Medulla oblongata (tissue), 1 donor: ENCODE measurements around the gene SSU72.
"Not testable (repeated sequence)": the region's sequence is repeated elsewhere in the genome, so short reads cannot be mapped to it uniquely, and the experiment has no call there.

Source experiments
- DNase-seq: peaks from one replicate; pipeline ENCODE4 v3.0.0-alpha.2; 2015; ENCODE audit errors: extremely low spot score

SSU72 gene

DNA sequence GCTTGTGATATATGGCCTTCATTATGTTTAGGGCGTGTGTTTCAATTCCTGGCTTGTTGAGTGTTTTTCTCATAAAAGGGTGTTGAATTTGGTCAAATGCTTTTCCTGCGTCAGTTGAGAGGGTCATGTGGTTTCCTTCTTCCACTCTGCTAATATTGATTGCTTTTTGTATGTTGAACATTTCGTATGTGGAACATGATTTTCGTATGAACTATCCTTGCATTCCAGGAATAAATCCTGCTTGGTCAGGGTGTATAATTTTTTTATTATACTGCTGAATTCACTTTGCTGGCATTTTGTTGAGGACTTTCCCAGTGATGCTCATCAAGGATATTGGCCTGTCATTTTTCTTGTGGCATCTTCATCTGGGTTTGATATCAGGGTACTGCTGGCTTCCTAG is 67.4 kb downstream of the SSU72 start:
- DNase-seq = no peak

DNA sequence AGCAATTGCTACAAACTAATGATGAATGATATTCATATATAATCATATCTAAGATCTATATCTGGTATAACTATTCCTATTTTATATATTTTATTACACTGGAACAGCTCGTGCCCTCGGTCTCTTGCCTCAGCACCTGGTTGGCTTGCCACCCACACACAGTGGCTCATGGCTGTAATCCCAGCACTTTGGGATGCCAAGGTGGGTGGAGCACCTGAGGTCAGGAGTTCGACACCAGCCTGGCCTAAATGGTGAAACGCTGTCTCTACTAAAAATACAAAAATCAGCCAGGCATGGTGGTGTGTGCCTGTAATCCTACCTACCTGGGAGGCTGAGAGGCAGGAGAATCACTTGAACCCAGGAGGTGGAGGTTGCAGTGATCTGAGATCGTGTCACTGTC is 68.9 kb downstream of the SSU72 start:
- not testable (repeated sequence) for DNase-seq

DNA sequence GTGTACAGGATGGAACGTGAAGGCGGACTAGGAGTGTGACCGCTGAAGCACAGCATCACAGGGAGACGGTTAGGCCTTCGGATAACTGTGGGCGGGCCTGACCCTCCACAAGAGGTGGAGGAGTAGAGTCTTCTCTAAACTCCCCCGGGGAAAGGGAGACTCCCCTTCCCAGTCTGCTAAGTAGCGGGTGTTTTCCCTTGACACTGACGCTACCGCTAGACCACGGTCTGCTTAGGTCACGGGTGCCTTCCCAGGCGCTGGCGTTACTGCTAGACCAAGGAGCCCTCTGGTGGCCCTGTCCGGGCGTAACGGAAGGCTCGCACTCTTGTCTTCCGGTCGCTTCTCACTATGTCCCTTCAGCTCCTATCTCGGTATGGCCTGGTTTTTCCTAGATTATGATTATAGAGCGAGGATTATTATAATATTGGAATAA is 69.3 kb downstream of the SSU72 start:
- DNase-seq = peak; percentile 35

DNA sequence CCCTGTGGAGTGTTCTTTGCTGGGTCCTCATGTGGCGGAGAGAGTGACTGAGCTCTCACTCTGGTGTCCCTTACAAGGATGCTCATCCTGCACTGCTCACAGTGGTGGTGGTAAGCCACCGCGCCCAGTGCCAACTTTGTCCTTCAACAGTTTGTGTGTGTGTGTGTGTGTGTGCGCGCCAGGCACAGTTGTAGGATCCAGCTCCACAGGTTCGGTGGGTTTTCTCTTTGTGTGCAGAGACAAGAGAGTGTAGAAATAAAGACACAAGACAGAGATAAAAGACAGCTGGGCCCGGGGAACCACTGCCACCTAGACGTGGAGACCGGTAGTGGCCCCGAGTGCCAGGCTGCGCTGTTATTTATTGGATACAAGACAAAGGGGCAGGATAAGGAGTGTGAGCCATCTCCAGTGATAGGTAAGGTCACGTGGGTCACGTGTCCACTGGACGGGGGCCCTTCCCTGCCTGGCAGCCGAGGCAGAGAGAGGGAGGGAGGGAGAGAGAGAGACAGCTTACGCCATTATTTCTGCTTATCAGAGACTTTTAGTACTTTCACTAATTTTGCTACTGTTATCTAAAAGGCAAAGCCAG is 69.8 kb downstream of the SSU72 start:
- peak; percentile 54 for DNase-seq

DNA sequence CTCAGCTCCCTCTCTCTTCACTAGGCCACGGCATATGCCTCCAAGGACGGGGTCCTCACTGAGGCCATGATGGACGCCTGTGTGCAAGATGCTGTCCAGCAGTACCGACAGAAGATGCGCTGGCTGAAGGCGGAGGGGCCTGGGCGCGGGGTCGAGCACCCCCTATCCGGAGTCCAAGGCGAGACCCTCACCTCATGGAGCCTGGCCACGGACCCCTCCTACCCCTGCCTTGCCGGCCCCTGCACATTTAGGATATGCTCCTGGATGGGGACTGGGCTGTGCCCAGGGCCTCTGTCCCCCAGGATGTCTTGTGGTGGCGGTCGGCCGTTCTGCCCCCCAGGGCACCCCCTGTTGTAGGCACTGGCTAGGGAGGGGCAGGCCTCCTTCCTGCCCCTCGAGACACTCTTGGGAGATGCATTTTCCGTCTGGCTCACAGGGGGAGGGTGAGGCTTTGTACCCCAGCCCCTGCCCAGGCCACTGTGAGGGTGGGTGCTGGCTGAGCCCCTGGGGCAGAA is 79.1 kb downstream of the SSU72 start:
- DNase-seq = not testable (repeated sequence)

DNA sequence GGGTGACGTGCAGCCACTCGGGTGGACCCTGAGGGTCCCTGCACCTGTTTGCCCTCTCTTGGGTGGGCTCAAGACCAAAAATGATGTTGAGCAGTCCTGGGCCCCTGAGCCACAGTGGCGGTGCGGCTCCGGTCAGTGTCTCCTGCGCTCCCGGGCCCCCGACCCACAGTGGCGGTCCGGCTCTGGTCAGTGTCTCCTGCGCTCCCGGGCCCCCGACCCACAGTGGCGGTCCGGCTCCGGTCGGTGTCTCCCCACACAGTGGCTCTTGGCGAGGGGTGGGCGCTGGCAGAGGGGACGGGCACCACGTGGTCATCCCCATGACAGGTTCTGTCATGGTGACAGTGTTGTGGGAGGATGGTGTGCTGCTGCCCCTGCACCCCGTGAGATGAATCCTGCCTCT is 80.4 kb downstream of the SSU72 start:
- not testable (repeated sequence) for DNase-seq
